Thymus (tissue), 11 donors: Measurements from ENCODE around the gene ASB14. TPM values are rescaled to one million over a fixed set of nuclear protein-coding genes. Genes with fewer than 3 reads are reported as not detected.

Experiments used
- DNase-seq, 9 donors: peaks; one replicate each; pipeline ENCODE4 v3.0.0-alpha.2; 2013; ENCODE audit warnings: low spot score in 9 of 9, low read depth in 6 of 9, missing footprints in 1 of 9
- H3K27ac ChIP-seq, 2 donors: one replicate each; pipeline ENCODE4 v1.5.1; 2013; ENCODE audit warnings: control low read depth in 1 of 2, low read depth in 1 of 2, low read length in 1 of 2, mild to moderate bottlenecking in 1 of 2, moderate library complexity in 1 of 2
- H3K27me3 ChIP-seq, 2 donors: one replicate each; pipeline ENCODE4 v1.5.1; 2013; ENCODE audit warnings: low read length in 1 of 2; ENCODE audit not compliant: control insufficient read depth in 2 of 2, insufficient read depth in 1 of 2
- H3K36me3 ChIP-seq, 2 donors: one replicate each; pipeline ENCODE4 v1.5.1; 2013; ENCODE audit warnings: low read length in 1 of 2, mild to moderate bottlenecking in 1 of 2, moderate library complexity in 1 of 2; ENCODE audit not compliant: control insufficient read depth in 2 of 2, insufficient read depth in 2 of 2
- H3K4me1 ChIP-seq, 2 donors: one replicate each; pipeline ENCODE4 v1.5.1; 2013; ENCODE audit warnings: low read length in 2 of 2; ENCODE audit not compliant: control insufficient read depth in 2 of 2, insufficient read depth in 2 of 2
- H3K4me3 ChIP-seq, 2 donors: one replicate each; pipeline ENCODE4 v1.5.1; 2013; ENCODE audit warnings: low read length in 2 of 2, control low read depth in 1 of 2, mild to moderate bottlenecking in 1 of 2
- H3K9me3 ChIP-seq, 2 donors: one replicate each; pipeline ENCODE4 v1.5.1; 2013; ENCODE audit warnings: low read length in 1 of 2, mild to moderate bottlenecking in 1 of 2; ENCODE audit not compliant: control insufficient read depth in 2 of 2, insufficient read depth in 1 of 2
- WGBS: extraction: QIAGEN DNeasy Blood & Tissue Kit; methylation state at CpG from one replicate; pipeline ENCODE4 v1.1.7; 2013; 5-methylcytosine and 5-hydroxymethylcytosine counted together
- polyA plus RNA-seq: library from polyadenylated mRNA; stranded (reverse); fragments of 200-250 nt; gene quantifications from one replicate; pipeline ENCODE4 v1.2.3, GENCODE V29; 2013
- total RNA-seq: library from RNA; stranded (reverse); fragments of 120-200 nt; gene quantifications from one replicate; pipeline ENCODE4 v1.2.4, GENCODE V29; 2013
- donor health status: healthy.

ASB14 gene
- total and polyA plus RNA-seq, 2 donors = not detected

DNA sequence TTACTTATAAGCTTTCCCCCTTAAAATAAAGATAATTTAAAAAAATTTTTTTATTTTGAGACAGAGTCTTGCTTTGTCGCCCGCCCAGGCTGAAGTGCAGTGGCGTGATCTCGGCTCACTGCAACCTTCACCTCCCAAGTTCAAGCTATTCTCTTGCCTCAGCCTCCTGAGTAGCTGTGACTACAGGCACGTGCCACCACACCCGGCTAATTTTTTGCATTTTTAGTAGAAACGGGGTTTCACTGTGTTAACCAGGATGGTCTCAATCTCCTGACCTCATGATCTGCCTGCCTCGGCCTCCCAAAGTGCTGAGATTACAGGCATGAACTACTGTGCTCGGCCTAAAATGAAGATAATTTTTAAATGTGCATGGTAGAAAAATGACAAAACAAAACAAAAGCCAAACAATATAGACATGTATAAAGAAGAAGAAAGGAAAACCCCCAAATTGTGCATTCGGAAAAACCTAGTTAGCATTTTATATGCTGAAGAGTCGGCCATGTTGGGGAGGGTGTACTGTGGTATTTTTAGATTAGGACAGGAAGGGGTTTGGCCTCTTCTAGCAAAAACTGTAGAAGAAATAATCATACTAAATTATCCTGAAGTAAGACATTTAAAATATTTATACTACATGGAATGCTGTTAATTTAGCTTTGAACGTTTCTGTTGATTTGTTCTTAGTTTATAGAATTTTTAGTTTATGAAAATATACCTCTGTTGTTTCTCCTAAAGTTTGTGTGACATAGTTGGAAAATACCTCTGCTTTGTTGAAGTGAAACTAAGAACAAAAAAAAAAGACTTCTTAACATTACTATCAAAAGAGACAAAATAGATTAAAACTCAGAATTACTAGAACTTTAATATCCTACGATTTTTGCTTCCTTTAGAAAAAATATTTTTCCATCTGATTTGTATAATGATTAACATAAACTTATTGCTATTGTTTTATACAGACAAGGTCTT, 57.6 kb downstream of the ASB14 start:
- Histone ChIP-seq H3K27me3 (no peaks in the 10 kb centered on the region), H3K4me3 (no peak overlapping the region), H3K4me1 (peaks cover 0 to 4% of the 10 kb centered on the region in 2 donors), H3K36me3 (peaks cover 9 to 15% of the 10 kb centered on the region in 2 donors), H3K9me3 (no peaks in the 10 kb centered on the region), H3K27ac (no peak overlapping the region)
- whole genome bisulfite sequencing = 92% methylated on average over 13 of the region's 13 CpGs
- no peak for DNase-seq

DNA sequence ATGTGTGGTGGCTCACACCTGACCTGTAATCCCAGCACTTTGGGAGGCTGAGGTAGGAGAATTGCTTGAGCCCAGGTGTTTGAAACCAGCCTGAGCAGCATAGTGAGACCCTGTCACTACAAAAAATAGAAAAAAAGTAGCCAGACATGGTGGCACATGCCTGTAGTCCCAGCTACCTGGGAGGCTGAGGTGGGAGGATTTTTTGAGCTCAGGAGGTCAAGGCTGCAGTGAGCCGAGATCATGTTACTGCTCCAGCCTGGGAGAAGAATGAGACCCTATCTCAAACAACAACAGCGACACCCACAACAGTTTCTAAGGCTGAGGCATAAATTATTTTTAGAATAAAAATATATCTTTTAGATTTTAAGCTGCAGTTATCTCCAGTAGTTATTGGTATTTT, 58.7 kb downstream of the ASB14 start:
- no peak for DNase-seq
- Histone ChIP-seq H3K4me3 (no peak overlapping the region), H3K36me3 (peaks cover 6 to 7% of the 10 kb centered on the region in 2 donors), H3K4me1 (peaks cover 5 to 9% of the 10 kb centered on the region in 2 donors), H3K27ac (no peak overlapping the region), H3K9me3 (no peaks in the 10 kb centered on the region), H3K27me3 (no peaks in the 10 kb centered on the region)
- 98% methylated on average over 2 of the region's 2 CpGs for WGBS

DNA sequence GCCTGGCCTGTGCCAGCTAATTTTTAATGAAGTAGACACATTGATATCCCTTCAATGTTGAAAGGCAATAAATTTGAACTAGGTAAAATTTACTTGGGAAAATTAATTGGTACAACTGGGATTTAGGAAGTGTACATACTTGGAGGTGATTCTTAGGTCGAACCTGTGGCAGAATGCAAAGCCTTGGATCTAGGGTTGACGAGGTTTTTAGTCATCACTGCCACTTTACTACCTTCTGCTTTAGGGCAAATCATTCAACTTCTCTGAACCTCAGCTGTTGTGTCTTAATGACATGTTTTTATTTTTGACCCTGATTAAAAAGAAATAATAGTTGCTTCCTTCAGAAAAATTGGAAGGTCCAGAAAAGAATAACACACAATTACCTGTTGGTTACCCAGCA, 62.5 kb downstream of the ASB14 start:
- no peak for DNase-seq
- Histone ChIP-seq H3K36me3 (no peaks in the 10 kb centered on the region), H3K4me3 (no peak overlapping the region), H3K27ac (no peak overlapping the region), H3K4me1 (peaks cover 9 to 14% of the 10 kb centered on the region in 2 donors), H3K9me3 (no peaks in the 10 kb centered on the region), H3K27me3 (no peaks in the 10 kb centered on the region)
- WGBS = 97% methylated on average over 2 of the region's 2 CpGs

DNA sequence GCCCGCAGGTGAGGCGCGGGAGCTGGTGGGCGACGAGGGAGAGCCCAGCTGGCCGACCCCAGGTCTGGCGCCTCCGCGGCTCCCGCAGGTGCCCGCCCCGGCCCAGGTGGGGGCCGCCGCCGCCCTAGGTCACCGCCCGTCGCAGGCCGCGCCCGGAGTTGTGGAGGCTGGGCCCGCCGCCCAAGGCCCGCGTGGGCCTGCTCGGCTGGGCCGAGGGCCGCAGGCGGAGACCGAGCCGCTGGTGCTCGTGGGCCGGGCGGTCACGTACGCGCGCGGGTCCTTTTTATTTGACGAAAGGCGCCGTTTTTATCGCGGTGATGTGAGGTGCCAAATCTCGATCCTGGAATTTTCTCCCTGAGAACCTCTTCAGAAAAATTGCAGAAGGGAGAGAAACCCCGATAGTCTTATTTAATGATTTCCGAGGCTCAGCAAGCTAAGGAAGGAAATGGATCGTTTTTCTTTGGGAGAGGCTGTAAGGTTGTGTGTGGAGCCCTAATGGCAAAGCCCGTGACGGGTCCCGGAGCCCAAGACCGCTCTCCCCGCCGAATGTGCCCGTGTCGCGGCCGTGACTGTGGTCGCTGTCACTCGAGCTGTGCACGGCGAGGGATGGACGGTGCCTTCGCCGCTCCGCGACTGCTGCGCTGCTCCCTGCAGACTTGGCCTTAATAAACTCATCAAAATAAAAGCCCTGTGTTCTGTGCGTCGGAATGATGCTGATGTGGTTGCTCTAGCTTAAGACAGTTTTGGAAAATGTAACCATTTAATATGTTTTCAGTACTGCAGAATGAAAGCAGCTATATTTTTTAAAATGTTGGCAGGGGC, 64.3 kb downstream of the ASB14 start:
- H3K4me1 ChIP-seq = peaks cover 9 to 10% of the 10 kb centered on the region in 2 donors
- peak in 8 of 9 donors; percentile 18 to 64 (median 26) for DNase-seq

DNA sequence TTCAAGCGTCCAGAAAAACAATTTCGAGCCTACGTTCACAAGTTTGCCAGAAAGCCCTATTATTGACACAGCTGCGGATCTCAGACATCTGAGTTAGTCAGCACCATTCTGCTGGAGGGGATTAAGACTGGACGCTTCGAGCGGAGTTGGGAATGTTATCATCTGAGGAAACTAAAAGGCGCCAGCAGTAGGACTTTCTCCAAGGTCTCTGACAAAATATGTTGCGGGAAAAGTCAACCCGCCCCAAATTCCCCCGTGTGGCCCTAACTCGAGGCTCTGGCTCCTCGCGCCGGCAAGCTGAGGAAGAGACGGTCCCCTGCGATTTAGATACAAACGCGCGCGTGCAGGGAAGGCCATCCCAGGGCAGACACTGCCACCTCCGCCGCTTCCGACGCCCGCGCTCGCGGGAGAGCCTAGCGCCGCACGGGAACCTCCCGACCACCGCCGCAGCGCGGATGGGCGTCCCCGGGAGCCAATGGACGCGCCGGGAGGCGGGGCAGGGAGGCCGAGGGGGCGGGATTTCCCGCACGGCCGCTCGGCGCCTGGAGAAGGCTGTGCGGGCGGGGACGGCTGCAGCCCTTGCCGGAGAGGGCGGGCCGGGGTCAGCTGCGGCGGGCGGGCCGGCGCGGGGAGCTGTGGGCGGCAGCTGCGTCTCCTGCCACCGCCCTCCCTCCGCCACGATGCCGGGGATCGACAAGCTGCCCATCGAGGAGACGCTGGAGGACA, 65.1 kb downstream of the ASB14 start, which contains the start of gene APPL1:
TSS of gene APPL1 (plus strand) at position 526 of the 726 bp plus-strand sequence. CDS start at position 681, 155 bp downstream.
- Histone ChIP-seq H3K9me3 (no peaks in the 10 kb centered on the region), H3K4me1 (peaks cover 9 to 10% of the 10 kb centered on the region in 2 donors), H3K36me3 (no peaks in the 10 kb centered on the region), H3K27me3 (no peaks in the 10 kb centered on the region), H3K27ac (peak within 1 kb of the TSS; percentile 71 to 94), H3K4me3 (peak within 1 kb of the TSS; percentile 84 to 97)
- peak; percentile 49 to 94 (median 84) for DNase-seq
- WGBS = under 1% methylated on average over 71 of the region's 71 CpGs

More for the DNA sequence above, 64.3 kb downstream of the ASB14 start:
- H3K36me3 ChIP-seq = no peaks in the 10 kb centered on the region
- under 1% methylated on average over 70 of the region's 70 CpGs for WGBS
- no peaks in the 10 kb centered on the region for H3K9me3 ChIP-seq
- peak overlapping the region; percentile 84 to 97 for H3K4me3 ChIP-seq
- peak overlapping the region; percentile 68 to 94 for H3K27ac ChIP-seq
- no peaks in the 10 kb centered on the region for H3K27me3 ChIP-seq

DNA sequence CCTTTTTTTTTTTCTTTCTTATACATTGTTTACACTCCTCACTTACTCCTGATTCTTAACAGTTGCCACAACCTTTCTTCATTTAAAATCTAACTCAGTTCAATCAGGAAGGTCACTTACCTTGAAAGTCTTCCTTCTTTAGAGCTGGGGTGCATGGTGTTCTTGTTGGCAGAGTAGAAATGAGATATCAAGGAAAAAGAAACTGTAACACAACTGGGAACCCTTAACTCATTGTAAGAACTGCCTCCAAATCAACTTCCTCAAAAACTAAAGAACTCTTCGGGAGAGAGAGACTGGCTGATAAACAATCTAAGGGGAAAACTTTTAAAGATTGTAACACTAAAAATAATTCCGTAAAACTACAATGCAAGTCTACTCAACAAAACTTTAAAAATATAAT, 66.3 kb downstream of the ASB14 start:
- no peak overlapping the region for H3K27ac ChIP-seq
- no peaks in the 10 kb centered on the region for H3K36me3 ChIP-seq
- peaks cover 9 to 10% of the 10 kb centered on the region in 2 donors for H3K4me1 ChIP-seq
- H3K4me3 ChIP-seq = no peak overlapping the region
- H3K9me3 ChIP-seq = no peaks in the 10 kb centered on the region
- no peak for DNase-seq
- 45% methylated on average over 2 of the region's 2 CpGs for WGBS
- no peaks in the 10 kb centered on the region for H3K27me3 ChIP-seq

DNA sequence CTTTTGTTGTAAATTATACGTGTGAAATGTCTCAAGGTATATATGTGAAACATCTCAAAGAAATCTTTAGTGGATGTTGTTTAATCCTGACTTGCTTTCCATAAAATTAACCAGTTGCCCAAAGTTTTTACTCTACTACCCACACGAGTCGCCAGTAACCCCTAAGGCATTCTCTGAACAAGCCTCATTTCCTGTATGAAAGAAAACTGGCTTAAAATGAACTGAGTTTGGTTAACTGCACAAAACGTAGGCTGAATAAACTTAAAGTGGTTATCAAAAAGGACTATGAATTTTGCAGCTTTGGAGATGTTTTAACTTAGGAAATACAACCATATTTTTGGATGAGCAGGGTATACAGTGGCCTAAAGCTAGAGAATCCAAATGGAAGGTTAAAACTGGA, 67.6 kb downstream of the ASB14 start:
- peaks cover 9 to 10% of the 10 kb centered on the region in 2 donors for H3K4me1 ChIP-seq
- WGBS = 47% methylated on average over 4 of the region's 4 CpGs
- H3K9me3 ChIP-seq = no peaks in the 10 kb centered on the region
- H3K27me3 ChIP-seq = no peaks in the 10 kb centered on the region
- no peaks in the 10 kb centered on the region for H3K36me3 ChIP-seq
- H3K27ac ChIP-seq = no peak overlapping the region
- no peak for DNase-seq
- no peak overlapping the region for H3K4me3 ChIP-seq

DNA sequence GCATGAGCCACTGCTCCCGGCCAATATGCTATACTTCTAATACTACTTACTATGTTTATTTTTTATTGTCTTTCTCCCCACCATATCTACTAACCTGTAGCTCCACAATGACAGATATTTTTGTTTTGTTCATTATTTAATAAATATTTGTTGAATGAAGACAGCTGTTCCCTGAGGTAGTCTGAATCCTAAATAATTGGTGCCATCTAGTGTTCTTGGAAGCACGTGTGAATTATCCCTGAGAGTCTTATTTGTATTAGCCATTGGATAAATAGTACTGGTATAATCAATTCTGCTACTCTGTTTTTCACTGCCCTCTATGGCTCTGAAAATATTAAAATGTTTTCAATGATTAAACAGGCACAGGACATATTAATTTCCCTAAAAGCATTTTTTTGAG, 70.6 kb downstream of the ASB14 start:
- no peaks in the 10 kb centered on the region for H3K36me3 ChIP-seq

More for the DNA sequence above, 70.6 kb downstream of the ASB14 start:
- Histone ChIP-seq H3K27ac (no peak overlapping the region), H3K9me3 (no peaks in the 10 kb centered on the region), H3K27me3 (no peaks in the 10 kb centered on the region), H3K4me3 (no peak overlapping the region), H3K4me1 (peaks cover under 1% of the 10 kb centered on the region in 2 donors)
- DNase-seq = no peak
- 96% methylated on average over 2 of the region's 2 CpGs for WGBS
